GM23248 (cell line): Measurements from ENCODE around the gene VWA7. TPM values are rescaled to one million over a fixed set of nuclear protein-coding genes. Genes with fewer than 3 reads are reported as not detected.

Experiments used
- DNase-seq: peaks from one replicate; pipeline ENCODE4 v3.0.0-alpha.2; 2015
- H2AFZ ChIP-seq: fragments of 200-600 bp; sonication (generic); 2 replicates; pipeline ENCODE4 v1.6.1; 2016; ENCODE audit warnings: antibody characterized with exemption
- H3F3A ChIP-seq: fragments of 200-600 bp; sonication (generic); 2 replicates; pipeline ENCODE4 v1.6.1; 2016; ENCODE audit warnings: mild to moderate bottlenecking, antibody characterized with exemption, mixed run types; ENCODE audit not compliant: insufficient read depth
- H3K27ac ChIP-seq: fragments of 200-600 bp; sonication (generic); 2 replicates; pipeline ENCODE4 v1.5.1; 2016; ENCODE audit warnings: mild to moderate bottlenecking
- H3K27me3 ChIP-seq: fragments of 200-600 bp; sonication (generic); replicated peaks from 2 replicates; pipeline ENCODE4 v1.6.1; 2016; ENCODE audit warnings: mild to moderate bottlenecking; ENCODE audit not compliant: insufficient read depth
- H3K36me3 ChIP-seq: fragments of 200-600 bp; sonication (generic); 2 replicates; pipeline ENCODE4 v1.6.1; 2016; ENCODE audit warnings: low read depth, mild to moderate bottlenecking
- H3K4me1 ChIP-seq: fragments of 200-600 bp; sonication (generic); 2 replicates; pipeline ENCODE4 v1.6.1; 2016; ENCODE audit warnings: mild to moderate bottlenecking; ENCODE audit not compliant: insufficient read depth
- H3K4me2 ChIP-seq: fragments of 200-600 bp; sonication (generic); one replicate; pipeline ENCODE4 v1.6.1; 2016; ENCODE audit warnings: mild to moderate bottlenecking; ENCODE audit not compliant: unreplicated experiment
- H3K4me3 ChIP-seq: fragments of 200-600 bp; sonication (generic); 2 replicates; pipeline ENCODE4 v1.5.1; 2016; ENCODE audit warnings: mild to moderate bottlenecking
- H3K79me2 ChIP-seq: fragments of 200-600 bp; sonication (generic); 2 replicates; pipeline ENCODE4 v1.6.1; 2016; ENCODE audit warnings: mild to moderate bottlenecking; ENCODE audit not compliant: insufficient read depth
- H3K9ac ChIP-seq: fragments of 200-600 bp; sonication (generic); 2 replicates; pipeline ENCODE4 v1.6.1; 2016; ENCODE audit warnings: mild to moderate bottlenecking
- H3K9me2 ChIP-seq: fragments of 200-600 bp; sonication (generic); 2 replicates; pipeline ENCODE4 v1.6.1; 2016; ENCODE audit warnings: mixed run types, mild to moderate bottlenecking, moderate library complexity; ENCODE audit not compliant: insufficient read depth
- H3K9me3 ChIP-seq: fragments of 200-600 bp; sonication (generic); one replicate; pipeline ENCODE4 v1.6.1; 2017; ENCODE audit warnings: low read depth
- H4K20me1 ChIP-seq: fragments of 200-600 bp; sonication (generic); 2 replicates; pipeline ENCODE4 v1.6.0; 2016; ENCODE audit not compliant: insufficient read depth
- EZH2 ChIP-seq: fragments of 200-600 bp; sonication (generic); IDR thresholded peaks from 2 replicates; pipeline ENCODE4 v1.6.1; 2018; ENCODE audit warnings: antibody characterized with exemption, mild to moderate bottlenecking; ENCODE audit not compliant: insufficient read depth, poor library complexity, severe bottlenecking
- EZH2phosphoT487 ChIP-seq: fragments of 200-600 bp; sonication (generic); IDR thresholded peaks from 2 replicates; pipeline ENCODE4 v1.6.1; 2018; ENCODE audit warnings: antibody characterized with exemption, moderate library complexity, mild to moderate bottlenecking, low read depth; ENCODE audit not compliant: insufficient read depth
- WGBS, 2 experiments: methylation state at CpG; one replicate each; pipeline ENCODE4 v1.1.6; 2015 to 2017; ENCODE audit warnings: low lambda C conversion rate in 2 of 2, low coverage in 1 of 2; ENCODE audit errors: missing lambda C conversion rate in 2 of 2; 5-methylcytosine and 5-hydroxymethylcytosine counted together
- in situ Hi-C: fragments of 300-500 bp; cut with MboI; formaldehyde crosslinking; loops from 2 replicates; pipeline ENCODE4 v1.15.0; 2020
- polyA plus RNA-seq: library from polyadenylated mRNA; unstranded; fragments of >200 nt; fragmentation: Nextera tagmentation; extraction: Ambion mirVana; gene quantifications from 2 replicates; pipeline ENCODE4 v1.2.1, GENCODE V29; 2016
- total RNA-seq: library from RNA; depleted of rRNA; stranded (reverse); fragments of >200 nt; shearing (Covaris generic); gene quantifications from 2 replicates; pipeline ENCODE4 v1.2.3, GENCODE V29; 2014

VWA7 gene
- total and polyA plus RNA-seq, 2 experiments from 2014 or later, result 0.54 to 0.56 TPM

DNA sequence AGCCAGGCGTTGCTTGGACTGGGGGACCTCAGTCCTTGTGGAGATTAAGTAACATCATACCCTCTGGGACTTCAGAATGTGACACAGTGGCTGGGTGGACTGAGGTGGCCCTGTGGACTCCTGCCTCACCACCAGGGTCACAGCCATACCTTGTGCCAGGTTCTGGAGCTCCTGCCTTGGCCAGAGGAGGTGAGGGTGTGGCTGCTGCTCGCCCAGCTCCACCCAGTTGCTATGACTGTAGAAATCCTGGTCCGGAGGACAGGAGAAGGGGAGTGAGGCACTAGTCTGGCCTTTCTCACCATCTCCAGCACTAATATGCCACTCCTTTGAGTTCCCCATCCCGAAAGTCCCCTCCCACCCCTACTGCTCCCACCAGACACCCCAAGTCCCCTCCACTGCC is 1.9 kb downstream of the VWA7 start:
- Histone ChIP-seq H3K9me2 (no peaks in the 10 kb centered on the region), H3K79me2 (no peaks in the 10 kb centered on the region), H3K4me3 (no peak overlapping the region), H3F3A (peaks cover 7% of the 10 kb centered on the region; the same call in 1 of the 2 replicates), H3K4me1 (peaks cover 13% of the 10 kb centered on the region), H4K20me1 (no peaks in the 10 kb centered on the region), H3K9me3 (no peaks in the 10 kb centered on the region), H3K27me3 (no peaks in the 10 kb centered on the region), H3K27ac (no peak overlapping the region), H3K36me3 (no peaks in the 10 kb centered on the region), H2AFZ (no peak overlapping the region), H3K9ac (no peak overlapping the region), H3K4me2 (no peak overlapping the region)
- TF ChIP-seq EZH2phosphoT487 (no peak), EZH2 (no peak)
- WGBS, 2 experiments, result 74 to 90% methylated on average over 3 to 4 of the region's 4 CpGs
- in situ Hi-C loops, result no loop called here
- no peak for DNase-seq

DNA sequence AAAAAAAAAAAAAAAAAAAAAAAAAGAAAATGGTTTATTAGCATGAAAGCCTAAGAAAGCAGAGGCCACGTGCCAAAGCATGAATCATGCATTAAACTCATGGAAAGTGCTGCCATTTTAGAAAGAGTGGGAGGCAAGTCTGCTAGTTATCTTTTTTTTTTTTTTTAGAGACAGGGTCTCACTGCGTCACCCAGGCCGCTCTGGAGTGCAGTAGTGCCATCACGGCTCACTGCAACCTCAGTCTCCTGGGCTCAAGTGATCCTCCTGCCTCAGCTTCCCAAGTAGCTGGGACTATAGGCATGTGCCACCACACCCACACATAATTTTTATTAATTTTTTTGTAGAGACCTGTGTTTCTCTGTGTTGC is 5.2 kb downstream of the VWA7 start:
- 73 to 83% methylated on average over 4 of the region's 4 CpGs for WGBS, 2 experiments
- H3K4me3 ChIP-seq, result no peak overlapping the region
- no peak overlapping the region for H3K4me2 ChIP-seq
- TF ChIP-seq EZH2phosphoT487 (no peak), EZH2 (no peak)
- peak; percentile 57 for DNase-seq
- no peaks in the 10 kb centered on the region for H3K79me2 ChIP-seq
- H3K27me3 ChIP-seq, result no peaks in the 10 kb centered on the region
- no peaks in the 10 kb centered on the region for H3K9me3 ChIP-seq
- H3F3A ChIP-seq, result no peaks in the 10 kb centered on the region
- H3K9me2 ChIP-seq, result no peaks in the 10 kb centered on the region
- no peak overlapping the region for H3K9ac ChIP-seq
- H3K27ac ChIP-seq, result no peak overlapping the region
- no peaks in the 10 kb centered on the region for H4K20me1 ChIP-seq
- H3K36me3 ChIP-seq, result no peaks in the 10 kb centered on the region
- in situ Hi-C loops, result no loop called here
- peaks cover 6% of the 10 kb centered on the region for H3K4me1 ChIP-seq
- H2AFZ ChIP-seq, result no peak overlapping the region

DNA sequence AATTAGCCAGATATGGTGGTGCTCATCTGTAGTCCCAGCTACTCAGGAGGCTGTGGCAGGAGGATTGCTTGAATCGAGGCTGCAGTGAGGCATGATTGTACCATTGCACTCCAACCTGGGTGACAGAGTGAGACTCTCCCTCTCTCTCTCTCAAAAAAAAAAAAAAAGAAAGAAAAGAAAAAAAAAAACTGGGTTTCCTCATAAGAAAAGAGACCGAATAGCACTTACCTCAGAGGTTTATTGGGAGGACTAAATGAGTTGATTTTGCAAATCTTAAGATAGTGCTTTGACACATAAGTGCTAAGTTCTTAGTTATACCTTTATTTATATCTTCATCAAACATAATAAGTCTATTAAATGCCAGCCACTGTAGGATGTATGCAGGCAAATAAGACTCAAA is 6.3 kb downstream of the VWA7 start:
- H3K27me3 ChIP-seq, result no peaks in the 10 kb centered on the region
- WGBS, 2 experiments, result 97 to 100% methylated on average over 2 of the region's 2 CpGs

DNA sequence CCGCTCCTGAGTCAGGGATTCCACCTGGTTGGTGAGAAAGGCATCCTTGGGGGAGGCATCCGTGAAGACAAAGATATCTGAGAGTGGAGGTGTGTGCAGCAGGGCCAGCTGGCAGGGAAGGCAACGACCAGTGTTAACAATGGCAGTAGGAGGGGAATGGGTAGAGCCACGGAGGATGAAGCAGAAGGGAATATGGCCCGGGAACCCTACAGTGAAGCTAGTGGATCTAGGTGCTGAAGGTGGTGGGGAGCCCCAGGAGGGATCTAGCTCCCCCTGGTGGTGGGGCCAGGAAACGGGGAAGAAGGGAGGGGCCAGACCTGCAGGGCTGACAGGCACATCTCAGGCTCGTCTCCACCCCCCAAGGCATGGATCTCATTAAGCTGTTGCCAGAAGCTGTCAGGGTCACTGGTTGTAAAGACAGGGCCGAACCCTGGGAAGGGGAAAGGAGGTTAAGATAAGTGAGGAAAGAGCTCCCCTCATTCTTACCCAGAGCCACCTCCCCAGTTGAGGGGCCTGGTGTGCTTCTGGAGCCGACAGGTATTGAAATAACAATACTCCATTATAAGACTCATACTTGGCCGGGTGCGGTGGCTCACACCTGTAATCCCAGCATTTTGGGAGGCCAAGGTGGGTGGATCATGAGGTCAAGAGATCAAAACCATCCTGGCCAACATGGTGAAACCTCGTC is 7.3 kb downstream of the VWA7 start:
- in situ Hi-C loops, result no loop called here
- peak; percentile 60 for DNase-seq
- Histone ChIP-seq H3K79me2 (no peaks in the 10 kb centered on the region), H4K20me1 (no peaks in the 10 kb centered on the region), H3K4me3 (no peak overlapping the region), H3K4me2 (no peak overlapping the region), H2AFZ (no peak overlapping the region), H3K9me2 (no peaks in the 10 kb centered on the region), H3K9ac (no peak overlapping the region), H3K4me1 (no peaks in the 10 kb centered on the region), H3K27ac (no peak overlapping the region), H3K9me3 (no peaks in the 10 kb centered on the region), H3K36me3 (no peaks in the 10 kb centered on the region), H3F3A (no peaks in the 10 kb centered on the region), H3K27me3 (no peaks in the 10 kb centered on the region)
- 74 to 75% methylated on average over 12 of the region's 12 CpGs for WGBS, 2 experiments
- TF ChIP-seq EZH2phosphoT487 (no peak), EZH2 (no peak)

More for the DNA sequence above, 6.3 kb downstream of the VWA7 start:
- Histone ChIP-seq H3K9me2 (no peaks in the 10 kb centered on the region), H4K20me1 (no peaks in the 10 kb centered on the region), H3K4me1 (no peaks in the 10 kb centered on the region), H3K9me3 (no peaks in the 10 kb centered on the region), H3K36me3 (no peaks in the 10 kb centered on the region), H3K4me3 (no peak overlapping the region), H3F3A (no peaks in the 10 kb centered on the region), H3K27ac (no peak overlapping the region), H2AFZ (no peak overlapping the region), H3K4me2 (no peak overlapping the region), H3K79me2 (no peaks in the 10 kb centered on the region), H3K9ac (no peak overlapping the region)
- in situ Hi-C loops, result no loop called here
- TF ChIP-seq EZH2 (no peak), EZH2phosphoT487 (no peak)
- DNase-seq, result no peak
